HG02588 (cell line): ENCODE measurements around the gene DOCK10.
"Not testable (repeated sequence)": the region's sequence is repeated elsewhere in the genome, so short reads cannot be mapped to it uniquely, and the experiment has no call there.

Source experiments
- ATAC-seq: cut with Tn5 transposase; IDR thresholded peaks from one replicate; pipeline ENCODE4 v1.9.1; 2021; ENCODE audit warnings: mild to moderate bottlenecking, moderate library complexity; ENCODE audit not compliant: unreplicated experiment

DOCK10 gene

GRCh38 chr2:225041851-225042799 is at the start of gene DOCK10:
Gene DOCK10, minus strand, starts transcription at chr2:225042468. Its CDS starts 94 bp downstream, at chr2:225042374.
- peak; percentile 28 for ATAC-seq

- ATAC-seq, result no peak
Observed at GRCh38 chr2:225091336-225091735, 49.1 kb upstream of the DOCK10 start.

- no peak for ATAC-seq
Observed at GRCh38 chr2:225090746-225091145, 48.5 kb upstream of the DOCK10 start.

- no peak for ATAC-seq
Observed at GRCh38 chr2:225086915-225087314, 44.6 kb upstream of the DOCK10 start.

- ATAC-seq, result no peak
Observed at GRCh38 chr2:225086439-225086838, 44.2 kb upstream of the DOCK10 start.

- no peak for ATAC-seq
Observed at GRCh38 chr2:225083276-225083675, 41.0 kb upstream of the DOCK10 start.

- no peak for ATAC-seq
Observed at GRCh38 chr2:225076125-225076524, 33.9 kb upstream of the DOCK10 start.

GRCh38 chr2:225074919-225075681 is 32.8 kb upstream of the DOCK10 start:
- no peak for ATAC-seq

GRCh38 chr2:225074366-225074765 is 32.1 kb upstream of the DOCK10 start:
- ATAC-seq, result no peak

GRCh38 chr2:225073198-225073597 is 30.9 kb upstream of the DOCK10 start:
- ATAC-seq, result no peak

- ATAC-seq, result no peak
Observed at GRCh38 chr2:225072444-225072843, 30.2 kb upstream of the DOCK10 start.

GRCh38 chr2:225070811-225071210 is 28.5 kb upstream of the DOCK10 start:
- no peak for ATAC-seq

- ATAC-seq, result no peak
Observed at GRCh38 chr2:225069966-225070365, 27.7 kb upstream of the DOCK10 start.

GRCh38 chr2:225069477-225069876 is 27.2 kb upstream of the DOCK10 start:
- ATAC-seq, result no peak

GRCh38 chr2:225065882-225066281 is 23.6 kb upstream of the DOCK10 start:
- ATAC-seq, result no peak

- no peak for ATAC-seq
Observed at GRCh38 chr2:225064928-225065327, 22.7 kb upstream of the DOCK10 start.

- no peak for ATAC-seq
Observed at GRCh38 chr2:225064362-225064761, 22.1 kb upstream of the DOCK10 start.

- no peak for ATAC-seq
Observed at GRCh38 chr2:225056330-225057073, 14.2 kb upstream of the DOCK10 start.

- no peak for ATAC-seq
Observed at GRCh38 chr2:225055714-225056113, 13.4 kb upstream of the DOCK10 start.

GRCh38 chr2:225052703-225053102 is 10.4 kb upstream of the DOCK10 start:
- ATAC-seq, result peak; percentile 74

GRCh38 chr2:225047502-225047901 is 5.2 kb upstream of the DOCK10 start:
- not testable (repeated sequence) for ATAC-seq
